Uterus (tissue), 2 donors: Measurements from ENCODE around the gene UBE2M.

ENCODE experiments used
- POLR2A ChIP-seq, 2 donors: fragments of 450-650 bp; IDR thresholded peaks; one replicate each; pipeline ENCODE4 v1.6.1; 2016; ENCODE audit warnings: antibody characterized with exemption in 2 of 2, mild to moderate bottlenecking in 1 of 2, moderate library complexity in 1 of 2
- TF ChIP-seq, protein P1 (sequence below), 4 experiments: fragments of 200-600 bp in 2 of 4; fragments of 450-650 bp in 2 of 4; sonication (generic) in 2 of 4; IDR thresholded peaks; one replicate each; pipeline ENCODE4 v1.5.1; 2016 to 2019; ENCODE audit warnings: antibody characterized with exemption in 4 of 4, mild to moderate bottlenecking in 2 of 4, moderate library complexity in 1 of 4

DNA sequence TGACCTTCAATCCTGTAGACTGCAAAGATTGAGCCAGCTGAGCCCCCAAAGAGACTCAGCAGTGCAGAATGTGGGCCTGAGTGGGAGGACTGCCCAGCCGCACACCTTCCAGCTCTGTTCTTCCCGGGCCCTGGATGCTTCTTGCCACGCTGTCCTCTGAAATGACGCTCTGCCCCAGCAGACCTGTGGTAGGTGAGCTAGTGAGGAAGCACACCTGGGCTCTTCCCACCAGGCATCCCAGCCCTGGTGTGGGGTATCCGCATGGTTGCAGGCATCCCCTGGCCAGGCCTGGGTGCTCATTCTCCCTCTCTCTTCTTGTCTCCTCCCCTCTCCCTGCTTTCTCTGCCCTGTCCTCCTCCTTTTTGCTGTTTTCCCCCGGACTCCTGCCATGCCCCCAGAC is 24.6 kb upstream of the UBE2M start:
- TF ChIP-seq, protein P1, sequence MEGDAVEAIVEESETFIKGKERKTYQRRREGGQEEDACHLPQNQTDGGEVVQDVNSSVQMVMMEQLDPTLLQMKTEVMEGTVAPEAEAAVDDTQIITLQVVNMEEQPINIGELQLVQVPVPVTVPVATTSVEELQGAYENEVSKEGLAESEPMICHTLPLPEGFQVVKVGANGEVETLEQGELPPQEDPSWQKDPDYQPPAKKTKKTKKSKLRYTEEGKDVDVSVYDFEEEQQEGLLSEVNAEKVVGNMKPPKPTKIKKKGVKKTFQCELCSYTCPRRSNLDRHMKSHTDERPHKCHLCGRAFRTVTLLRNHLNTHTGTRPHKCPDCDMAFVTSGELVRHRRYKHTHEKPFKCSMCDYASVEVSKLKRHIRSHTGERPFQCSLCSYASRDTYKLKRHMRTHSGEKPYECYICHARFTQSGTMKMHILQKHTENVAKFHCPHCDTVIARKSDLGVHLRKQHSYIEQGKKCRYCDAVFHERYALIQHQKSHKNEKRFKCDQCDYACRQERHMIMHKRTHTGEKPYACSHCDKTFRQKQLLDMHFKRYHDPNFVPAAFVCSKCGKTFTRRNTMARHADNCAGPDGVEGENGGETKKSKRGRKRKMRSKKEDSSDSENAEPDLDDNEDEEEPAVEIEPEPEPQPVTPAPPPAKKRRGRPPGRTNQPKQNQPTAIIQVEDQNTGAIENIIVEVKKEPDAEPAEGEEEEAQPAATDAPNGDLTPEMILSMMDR (IDR thresholded peaks at IDR 0.05), result no peak
- TF ChIP-seq POLR2A (IDR thresholded peaks at IDR 0.05), result no peak
